Keratinocyte (primary cell): ENCODE measurements around the gene ERCC1. TPM values are rescaled to one million over a fixed set of nuclear protein-coding genes. Genes with fewer than 3 reads are reported as not detected.
A peak's percentile ranks its signal among the peaks of the same experiment; 100 is the strongest.

Experiments
- DNase-seq: peaks from one replicate; pipeline ENCODE4 v3.0.0-alpha.2; 2011; ENCODE audit warnings: low read depth, missing footprints, low spot score
- FAIRE-seq: peaks from 2 replicates; lab custom pipeline; 2011; peaks lifted over from hg19 to GRCh38; lab: Jason Lieb, UNC
- H2AFZ ChIP-seq: 2 replicates; pipeline ENCODE4 v1.6.0; 2012; ENCODE audit warnings: low read length, control low read depth, inconsistent platforms; ENCODE audit not compliant: control insufficient read depth
- H3K27ac ChIP-seq: 2 replicates; pipeline ENCODE4 v1.5.1; 2011; ENCODE audit warnings: low read length; ENCODE audit not compliant: control insufficient read depth, insufficient read depth
- H3K27me3 ChIP-seq: 3 replicates; pipeline ENCODE4 v1.6.0; 2011; ENCODE audit warnings: low read length; ENCODE audit not compliant: control insufficient read depth, insufficient read depth; ENCODE audit errors: extremely low read depth
- H3K36me3 ChIP-seq, 2 experiments: 2 replicates in 1 of 2; 3 replicates in 1 of 2; pipeline ENCODE4 v1.5.1; 2011; ENCODE audit warnings: low read length in 2 of 2, mild to moderate bottlenecking in 1 of 2; ENCODE audit not compliant: control insufficient read depth in 2 of 2, insufficient read depth in 2 of 2; ENCODE audit errors: extremely low read depth in 1 of 2
- H3K4me1 ChIP-seq: 3 replicates; pipeline ENCODE4 v1.5.1; 2011; ENCODE audit warnings: low read length; ENCODE audit not compliant: control insufficient read depth, insufficient read depth; ENCODE audit errors: extremely low read depth
- H3K4me2 ChIP-seq: 3 replicates; pipeline ENCODE4 v1.6.0; 2011; ENCODE audit warnings: low read depth, low read length; ENCODE audit not compliant: control insufficient read depth, insufficient read depth; ENCODE audit errors: extremely low read depth
- H3K4me3 ChIP-seq, 3 experiments: fragments of 200-600 bp in 1 of 3; sonication (generic) in 1 of 3; 2 replicates in 2 of 3; 3 replicates in 1 of 3; pipeline ENCODE4 v1.5.1; 2011 to 2016; ENCODE audit warnings: low read length in 3 of 3, mild to moderate bottlenecking in 3 of 3, control low read depth in 2 of 3, inconsistent platforms in 1 of 3, low read depth in 1 of 3, mixed read lengths in 1 of 3, mixed run types in 1 of 3, moderate library complexity in 1 of 3; ENCODE audit not compliant: control insufficient read depth in 2 of 3, insufficient read depth in 2 of 3; ENCODE audit errors: extremely low read depth in 1 of 3
- H3K79me2 ChIP-seq: 2 replicates; pipeline ENCODE4 v1.6.0; 2012; ENCODE audit warnings: low read length; ENCODE audit not compliant: control insufficient read depth, insufficient read depth
- H3K9ac ChIP-seq: 3 replicates; pipeline ENCODE4 v1.6.0; 2011; ENCODE audit warnings: low read length; ENCODE audit not compliant: control insufficient read depth, insufficient read depth; ENCODE audit errors: extremely low read depth
- H3K9me1 ChIP-seq: 3 replicates; pipeline ENCODE4 v1.6.0; 2011; ENCODE audit warnings: low read length; ENCODE audit not compliant: control insufficient read depth, insufficient read depth; ENCODE audit errors: extremely low read depth
- H3K9me3 ChIP-seq: 2 replicates; pipeline ENCODE4 v1.5.1; 2012; ENCODE audit warnings: low read depth, low read length; ENCODE audit not compliant: control insufficient read depth
- H4K20me1 ChIP-seq: 3 replicates; pipeline ENCODE4 v1.6.0; 2011; ENCODE audit warnings: low read length; ENCODE audit not compliant: control insufficient read depth, insufficient read depth; ENCODE audit errors: extremely low read depth
- EZH2 ChIP-seq: IDR thresholded peaks from one replicate; pipeline ENCODE4 v1.6.1; 2012; ENCODE audit warnings: inconsistent platforms, mild to moderate bottlenecking, low read length, moderate library complexity
- dilution Hi-C: fragments of 300-500 bp; cut with MboI; formaldehyde crosslinking; loops from one replicate; pipeline ENCODE4 v1.7.0; 2020; ENCODE audit warnings: low sequenced_read_pairs; ENCODE audit not compliant: extremely low pct_ligation_motif_present
- polyA plus RNA-seq, 5 experiments: library from polyadenylated mRNA; depleted of rRNA in 3 of 5; stranded (reverse) in 3 of 5; stranded (forward) in 1 of 5; unstranded in 1 of 5; fragments of >200 nt; gene quantifications; 1 replicate in 1 of 5; 2 replicates in 3 of 5; 3 replicates in 1 of 5; pipeline versions ENCODE4 v1.2.1 to v1.2.3, GENCODE V29; 2011 to 2012; ENCODE audit warnings: missing spikeins in 2 of 5, low read depth in 1 of 5, low replicate concordance in 1 of 5
- TF ChIP-seq, protein P1 (sequence below), 3 experiments: IDR thresholded peaks in 1 of 3; conservative IDR thresholded peaks in 1 of 3; optimal IDR thresholded peaks in 1 of 3; 2 replicates in 2 of 3; 3 replicates in 1 of 3; pipeline versions ENCODE3 to v1.5.1; 2011; ENCODE audit warnings: low read length in 3 of 3, mild to moderate bottlenecking in 3 of 3, moderate library complexity in 2 of 3, control low read depth in 1 of 3, inconsistent platforms in 1 of 3; ENCODE audit not compliant: insufficient read depth in 2 of 3; ENCODE audit errors: extremely low read depth in 1 of 3

The ERCC1 gene
- polyA plus RNA-seq, 1 donor (not counting 4 experiments of a cell fraction or from before 2014, with no cell fraction given), result 175 TPM

- DNase-seq (no peak), FAIRE-seq (no peak)
- Histone ChIP-seq H3K9me3 (no peaks in the 10 kb centered on the region), H2AFZ (peak overlapping the region; percentile 29), H3K9ac (peak overlapping the region; percentile 99), H3K4me3 (peak overlapping the region; percentile 67 to 98 (median 94)), H4K20me1 (no peaks in the 10 kb centered on the region), H3K79me2 (no peaks in the 10 kb centered on the region), H3K27ac (peak overlapping the region; percentile 100), H3K9me1 (no peaks in the 10 kb centered on the region), H3K36me3 (no peaks in the 10 kb centered on the region), H3K4me2 (peak overlapping the region; percentile 100), H3K4me1 (peaks cover 18% of the 10 kb centered on the region), H3K27me3 (no peaks in the 10 kb centered on the region)
- dilution Hi-C loops, result no loop called here
- TF ChIP-seq EZH2, result no peak
- TF ChIP-seq, protein P1, sequence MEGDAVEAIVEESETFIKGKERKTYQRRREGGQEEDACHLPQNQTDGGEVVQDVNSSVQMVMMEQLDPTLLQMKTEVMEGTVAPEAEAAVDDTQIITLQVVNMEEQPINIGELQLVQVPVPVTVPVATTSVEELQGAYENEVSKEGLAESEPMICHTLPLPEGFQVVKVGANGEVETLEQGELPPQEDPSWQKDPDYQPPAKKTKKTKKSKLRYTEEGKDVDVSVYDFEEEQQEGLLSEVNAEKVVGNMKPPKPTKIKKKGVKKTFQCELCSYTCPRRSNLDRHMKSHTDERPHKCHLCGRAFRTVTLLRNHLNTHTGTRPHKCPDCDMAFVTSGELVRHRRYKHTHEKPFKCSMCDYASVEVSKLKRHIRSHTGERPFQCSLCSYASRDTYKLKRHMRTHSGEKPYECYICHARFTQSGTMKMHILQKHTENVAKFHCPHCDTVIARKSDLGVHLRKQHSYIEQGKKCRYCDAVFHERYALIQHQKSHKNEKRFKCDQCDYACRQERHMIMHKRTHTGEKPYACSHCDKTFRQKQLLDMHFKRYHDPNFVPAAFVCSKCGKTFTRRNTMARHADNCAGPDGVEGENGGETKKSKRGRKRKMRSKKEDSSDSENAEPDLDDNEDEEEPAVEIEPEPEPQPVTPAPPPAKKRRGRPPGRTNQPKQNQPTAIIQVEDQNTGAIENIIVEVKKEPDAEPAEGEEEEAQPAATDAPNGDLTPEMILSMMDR (optimal IDR thresholded peaks at IDR 0.05 in 1 of 3, IDR thresholded peaks at IDR 0.05 in 1 of 3, conservative IDR thresholded peaks at IDR 0.05 in 1 of 3; ENCODE audit: extremely low read depth in 1 of 3, insufficient read depth in 2 of 3, low read length in 3 of 3), result no peak
Measured at GRCh38 chr19:45468803-45469131, 45.0 kb upstream of the ERCC1 start.

DNA sequence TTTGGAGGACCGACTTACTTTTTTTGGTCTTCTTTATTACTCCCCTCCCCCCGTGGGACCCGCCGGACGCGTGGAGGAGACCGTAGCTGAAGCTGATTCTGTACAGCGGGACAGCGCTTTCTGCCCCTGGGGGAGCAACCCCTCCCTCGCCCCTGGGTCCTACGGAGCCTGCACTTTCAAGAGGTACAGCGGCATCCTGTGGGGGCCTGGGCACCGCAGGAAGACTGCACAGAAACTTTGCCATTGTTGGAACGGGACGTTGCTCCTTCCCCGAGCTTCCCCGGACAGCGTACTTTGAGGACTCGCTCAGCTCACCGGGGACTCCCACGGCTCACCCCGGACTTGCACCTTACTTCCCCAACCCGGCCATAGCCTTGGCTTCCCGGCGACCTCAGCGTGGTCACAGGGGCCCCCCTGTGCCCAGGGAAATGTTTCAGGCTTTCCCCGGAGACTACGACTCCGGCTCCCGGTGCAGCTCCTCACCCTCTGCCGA is 44.5 kb upstream of the ERCC1 start:
- no peak overlapping the region for H2AFZ ChIP-seq
- TF ChIP-seq, protein P1 (optimal IDR thresholded peaks at IDR 0.05 in 1 of 3, IDR thresholded peaks at IDR 0.05 in 1 of 3, conservative IDR thresholded peaks at IDR 0.05 in 1 of 3; ENCODE audit: extremely low read depth in 1 of 3, insufficient read depth in 2 of 3, low read length in 3 of 3), result peak in 2 of 3 experiments; percentile 8 to 33
- TF ChIP-seq EZH2, result no peak
- DNase-seq, result no peak
- peak overlapping the region; percentile 99 for H3K9ac ChIP-seq
- H3K9me1 ChIP-seq, result no peaks in the 10 kb centered on the region
- no peaks in the 10 kb centered on the region for H3K27me3 ChIP-seq
- H3K4me1 ChIP-seq, result peaks cover 18% of the 10 kb centered on the region
- peak overlapping the region; percentile 100 for H3K27ac ChIP-seq
- H3K4me3 ChIP-seq, result peak overlapping the region; percentile 67 to 98 (median 94)
- dilution Hi-C loops, result no loop called here
- no peak for FAIRE-seq
- H3K9me3 ChIP-seq, result no peaks in the 10 kb centered on the region
- no peaks in the 10 kb centered on the region for H3K36me3 ChIP-seq
- H4K20me1 ChIP-seq, result no peaks in the 10 kb centered on the region
- no peaks in the 10 kb centered on the region for H3K79me2 ChIP-seq
- peak overlapping the region; percentile 100 for H3K4me2 ChIP-seq
